HTR-8/SVneo (cell line): ENCODE measurements around the gene TMEM120A.

Experiments used
- DNase-seq: peaks from one replicate; pipeline ENCODE4 v3.0.0; 2011; ENCODE audit warnings: low spot score, mixed read lengths; ENCODE audit not compliant: insufficient read length
- FAIRE-seq: peaks from 2 replicates; lab custom pipeline; 2011; peaks lifted over from hg19 to GRCh38; lab: Jason Lieb, UNC

Gene TMEM120A

GRCh38 chr7:75982306-75983064 is 11.9 kb downstream of the TMEM120A start:
- FAIRE-seq (no peak), DNase-seq (no peak)

GRCh38 chr7:75981453-75982305 is 12.7 kb downstream of the TMEM120A start:
- DNase-seq (no peak), FAIRE-seq (no peak)

GRCh38 chr7:75981203-75981452 is 13.3 kb downstream of the TMEM120A start:
- DNase-seq (no peak), FAIRE-seq (no peak)

GRCh38 chr7:75980430-75981202 is 13.8 kb downstream of the TMEM120A start:
- no peak for DNase-seq
- no peak for FAIRE-seq

DNA sequence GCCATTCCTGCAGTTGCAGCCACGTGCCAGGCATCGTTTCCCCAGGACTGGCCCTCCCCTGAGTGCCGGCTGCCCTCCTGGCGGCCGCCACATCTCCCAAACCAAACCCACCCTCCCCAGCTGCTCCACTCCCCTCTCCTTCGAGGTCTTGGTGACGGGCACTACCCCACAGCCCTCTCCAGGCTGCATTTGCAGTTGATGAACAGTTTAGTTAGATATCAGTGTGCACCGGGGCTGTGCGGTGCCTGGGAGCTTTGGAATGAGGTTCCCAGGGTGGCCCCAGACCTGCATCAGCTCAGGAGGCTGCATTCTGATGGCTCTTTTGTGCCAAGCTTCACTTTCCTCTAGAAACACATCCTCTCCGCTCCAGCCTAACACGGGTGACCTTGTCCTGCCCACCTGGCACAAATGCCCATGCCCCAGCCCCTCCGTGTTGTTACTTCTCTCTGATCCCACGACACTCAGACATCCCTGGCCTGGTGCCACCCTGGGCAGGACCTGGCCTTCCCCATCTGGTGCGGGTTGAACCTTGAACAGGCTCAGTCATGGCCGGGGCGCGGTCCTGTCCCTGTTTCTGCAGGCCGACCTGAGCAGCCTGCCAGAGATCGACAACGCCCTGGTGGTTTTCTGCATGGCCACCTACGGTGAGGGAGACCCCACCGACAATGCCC is 14.5 kb downstream of the TMEM120A start:
- FAIRE-seq = no peak

GRCh38 chr7:75977743-75978142 is 16.7 kb downstream of the TMEM120A start:
- DNase-seq (no peak), FAIRE-seq (no peak)

More for the DNA sequence above, 14.5 kb downstream of the TMEM120A start:
- no peak for DNase-seq

DNA sequence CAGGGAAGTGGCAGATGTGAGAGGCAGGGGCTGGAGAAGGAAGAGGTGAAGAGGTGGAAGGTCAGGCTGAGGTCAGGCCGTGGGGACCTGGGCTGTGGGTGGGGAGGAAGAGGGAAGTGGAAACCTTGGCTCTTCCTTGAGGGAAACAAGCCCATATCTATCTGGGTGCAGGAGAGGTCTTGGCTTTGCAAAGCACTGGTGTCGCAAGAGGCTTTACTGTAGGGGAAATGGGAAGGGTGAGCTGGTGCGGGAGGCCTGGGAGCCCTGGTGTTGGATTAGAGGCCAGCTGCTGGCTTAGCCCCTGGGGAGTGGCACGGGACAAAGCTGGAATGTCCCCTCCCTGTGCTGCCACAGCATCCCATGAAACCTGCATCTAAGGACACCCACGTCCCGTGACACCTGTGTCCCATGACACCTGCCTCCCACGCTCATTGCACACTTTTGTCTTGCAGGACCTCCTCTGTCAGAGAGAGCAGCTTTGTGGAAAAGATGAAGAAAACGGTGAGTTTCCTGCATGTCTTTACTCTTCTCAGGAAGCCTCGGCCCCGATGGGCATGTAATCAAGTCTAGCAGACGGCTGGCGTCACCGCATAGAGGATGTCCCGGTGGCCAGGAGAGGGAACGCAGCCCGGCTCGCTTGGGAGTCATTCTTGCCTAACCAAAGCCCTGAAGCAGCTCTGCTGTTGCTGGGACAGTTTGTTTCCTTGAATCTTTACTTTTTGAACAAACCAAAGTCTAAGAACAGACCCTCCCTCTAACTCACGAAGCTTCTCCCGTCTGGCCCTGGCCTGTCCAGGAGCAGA is 22.2 kb downstream of the TMEM120A start:
- DNase-seq (no peak), FAIRE-seq (no peak)

GRCh38 chr7:75971309-75971960 is 23.0 kb downstream of the TMEM120A start:
- FAIRE-seq = no peak

GRCh38 chr7:75969704-75970498 is 24.5 kb downstream of the TMEM120A start:
- DNase-seq = no peak
- FAIRE-seq = no peak

More at GRCh38 chr7:75971309-75971960, 23.0 kb downstream of the TMEM120A start:
- no peak for DNase-seq

DNA sequence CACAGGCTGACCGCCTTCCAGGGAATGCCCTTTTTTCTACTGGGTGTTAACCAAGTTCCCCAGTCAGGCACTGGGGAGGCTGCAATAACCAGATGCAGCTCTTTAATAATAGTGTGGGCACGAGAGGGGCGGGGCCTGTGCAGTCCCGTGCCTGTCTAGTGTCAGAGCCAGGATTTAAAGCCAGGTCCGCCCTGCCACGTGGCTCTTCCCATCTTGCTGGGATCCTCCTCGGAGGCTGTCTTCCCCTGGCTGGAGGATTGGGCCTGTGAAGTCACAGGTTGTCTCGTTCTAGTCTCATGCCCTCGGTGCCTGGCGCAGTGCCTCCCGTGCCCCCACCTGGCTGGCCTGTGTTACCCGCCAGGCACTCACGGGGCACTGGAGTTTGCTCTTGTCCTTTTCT is 25.2 kb downstream of the TMEM120A start:
- FAIRE-seq = no peak
- no peak for DNase-seq

DNA sequence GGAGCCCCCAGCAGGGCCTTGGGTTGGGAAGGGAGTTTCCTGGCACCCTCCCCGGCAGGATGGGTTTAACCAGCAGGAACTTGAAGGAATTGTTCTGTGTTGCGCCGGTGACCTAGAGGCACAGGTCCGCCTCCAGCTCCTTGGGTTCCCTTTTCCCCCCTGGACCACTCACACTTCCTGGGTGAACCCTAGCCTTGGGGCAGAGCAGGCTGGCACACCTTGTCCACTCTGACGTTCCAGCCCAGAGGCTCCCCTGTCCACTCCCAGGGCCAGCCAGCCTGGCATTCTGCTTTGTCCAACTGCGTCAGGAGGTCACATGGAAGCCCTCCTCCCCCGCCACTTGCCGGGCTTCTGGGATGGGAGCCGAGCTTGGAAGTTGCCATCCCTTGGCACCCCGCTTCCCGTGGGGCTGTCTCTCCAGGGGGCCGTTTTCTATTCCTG is 25.8 kb downstream of the TMEM120A start:
- FAIRE-seq = no peak

GRCh38 chr7:75968012-75968411 is 26.4 kb downstream of the TMEM120A start:
- DNase-seq = no peak
- no peak for FAIRE-seq

More for the DNA sequence above, 25.8 kb downstream of the TMEM120A start:
- no peak for DNase-seq

DNA sequence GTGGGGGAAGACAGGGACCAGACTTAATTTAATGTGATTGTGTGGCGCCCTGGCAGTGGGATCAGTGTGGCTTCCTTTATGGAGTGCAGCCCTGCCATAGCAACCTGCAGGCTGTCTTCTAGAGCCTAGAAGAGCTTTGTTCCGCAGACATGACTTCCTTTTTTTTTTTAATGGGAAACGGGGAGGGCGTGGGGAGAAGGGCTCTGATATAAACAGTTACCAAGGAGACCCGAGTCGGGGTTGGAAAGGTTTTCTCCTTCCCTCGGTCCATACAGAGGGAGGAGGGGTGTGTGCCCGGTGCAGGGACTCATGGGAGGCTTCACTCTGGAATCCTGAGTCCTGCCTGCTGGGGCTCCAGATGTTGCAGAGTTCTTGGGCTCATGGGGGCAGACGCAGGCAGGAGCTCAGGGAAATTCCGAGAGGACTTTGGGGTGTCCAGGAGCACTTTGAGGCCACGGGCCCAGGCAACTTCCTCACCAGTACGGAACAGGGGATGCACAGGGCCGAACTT is 26.9 kb downstream of the TMEM120A start:
- DNase-seq (no peak), FAIRE-seq (no peak)

GRCh38 chr7:75967055-75967454 is 27.3 kb downstream of the TMEM120A start:
- FAIRE-seq = no peak
- DNase-seq = no peak

- no peak for DNase-seq
- no peak for FAIRE-seq
These were observed 28.0 kb downstream of the TMEM120A start for GRCh38 chr7:75966190-75966961.

GRCh38 chr7:75965617-75966016 is 28.8 kb downstream of the TMEM120A start:
- FAIRE-seq = no peak
- no peak for DNase-seq

DNA sequence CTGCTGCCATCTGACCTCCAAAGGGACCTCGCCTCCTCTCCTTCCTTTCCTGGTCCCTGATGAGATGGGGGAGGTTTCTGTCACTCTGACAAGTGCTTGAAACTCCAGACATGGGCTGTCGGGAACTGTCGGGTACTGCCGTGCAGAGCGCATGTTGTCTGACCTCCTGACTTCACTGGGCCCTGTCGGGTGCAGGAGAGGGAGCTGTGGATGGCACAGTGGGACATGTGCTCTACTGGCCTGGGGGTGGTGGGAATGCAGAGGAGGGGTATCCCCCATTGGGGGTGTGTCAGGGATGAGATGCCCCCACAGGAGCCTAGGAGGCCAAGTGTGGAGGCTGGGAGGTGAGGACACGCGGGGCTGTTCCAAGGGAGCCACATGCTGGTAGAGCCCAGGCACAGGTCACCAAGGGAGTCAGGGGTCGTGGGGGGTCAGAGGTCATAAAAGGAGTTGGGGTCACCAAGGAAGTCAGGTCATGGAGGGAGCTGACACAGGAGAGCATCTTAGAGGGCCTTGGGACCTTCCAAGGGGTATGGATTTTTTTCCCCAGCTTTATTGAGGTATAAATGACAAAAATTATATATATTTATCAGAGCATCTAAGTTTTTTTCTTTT is 30.9 kb downstream of the TMEM120A start:
- FAIRE-seq = no peak

More for the DNA sequence above, 30.9 kb downstream of the TMEM120A start:
- DNase-seq = no peak
